ENCODE data around the gene NADK. TPM values are rescaled to one million over a fixed set of nuclear protein-coding genes. Genes with fewer than 3 reads are reported as not detected.
"Not testable (repeated sequence)": the region's sequence is repeated elsewhere in the genome, so short reads cannot be mapped to it uniquely, and the experiment has no call there.

NADK gene
- total and polyA plus RNA-seq, 7 donors = 14.5 to 37.7 (median 24.7) TPM

GRCh38 chr1:1727131-1727651 lies 51.1 kb downstream of the NADK start:
- H3K9me3 ChIP-seq; H3K4me1 ChIP-seq; intact Hi-C loops (cut with DNase I); H3K4me3 ChIP-seq; H3K27me3 ChIP-seq (ENCODE audit: insufficient read depth in 3 of 3, low read length in 2 of 3); DNase-seq: not testable (repeated sequence)
- peak in 2 of 4 donors; percentile 55 to 59 for ATAC-seq
- WGBS, 3 donors = 24 to 44% (median 44%) methylated on average over 6 to 11 of the region's 12 CpGs
- Histone ChIP-seq H3K36me3 (ENCODE audit: insufficient read depth in 1 of 2, low read depth in 1 of 2) (peaks cover 0 to 19% of the 10 kb centered on the region in 2 donors), H3K27ac (peak overlapping the region; percentile 76)

- ATAC-seq; H3K27me3 ChIP-seq (ENCODE audit: insufficient read depth in 3 of 3, low read length in 2 of 3); intact Hi-C loops (cut with DNase I); DNase-seq; H3K4me3 ChIP-seq; H3K9me3 ChIP-seq: not testable (repeated sequence)
- WGBS, 3 donors = 94 to 97% (median 94%) methylated on average over 15 to 17 of the region's 17 CpGs
- peak overlapping the region; percentile 76 for H3K27ac ChIP-seq
- peaks cover 0 to 18% of the 10 kb centered on the region in 2 donors for H3K36me3 ChIP-seq (ENCODE audit: insufficient read depth in 1 of 2, low read depth in 1 of 2)
- peaks cover 12% of the 10 kb centered on the region for H3K4me1 ChIP-seq
Measured at GRCh38 chr1:1726088-1726487, 52.2 kb downstream of the NADK start.

- ATAC-seq (peak; percentile 90 to 94 (median 92)), DNase-seq (peak; percentile 99 to 100)
- Histone ChIP-seq H3K36me3 (ENCODE audit: insufficient read depth in 1 of 2, low read depth in 1 of 2) (peaks cover 0 to 26% of the 10 kb centered on the region in 2 donors), H3K4me1 (peaks cover 12% of the 10 kb centered on the region), H3K27ac (peak within 1 kb of the TSS; percentile 93), H3K4me3 (peak within 1 kb of the TSS; percentile 75)
- 0 to 1% (median 1%) methylated on average over 12 to 59 of the region's 78 CpGs for WGBS, 3 donors
- H3K27me3 ChIP-seq (ENCODE audit: insufficient read depth in 3 of 3, low read length in 2 of 3); H3K9me3 ChIP-seq; intact Hi-C loops (cut with DNase I): not testable (repeated sequence)
- TF ChIP-seq CTCF (IDR thresholded peaks at IDR 0.05) = peak; percentile 36
Measured at GRCh38 chr1:1724035-1724864, 54.0 kb downstream of the NADK start, which contains the start of gene CDK11A. Gene CDK11A (minus strand): TSS chr1:1724357. CDS start chr1:1722818, 1,539 bp downstream.

- intact Hi-C loops (cut with DNase I) = no loop called here
- H3K4me1 ChIP-seq = peaks cover 2% of the 10 kb centered on the region
- no peaks in the 10 kb centered on the region for H3K27me3 ChIP-seq (ENCODE audit: insufficient read depth in 3 of 3, low read length in 2 of 3)
- no peak overlapping the region for H3K4me3 ChIP-seq
- no peak for DNase-seq
- no peak overlapping the region for H3K27ac ChIP-seq
- WGBS, 3 donors = 81 to 95% (median 84%) methylated on average over 6 to 7 of the region's 7 CpGs
- TF ChIP-seq CTCF (IDR thresholded peaks at IDR 0.05) = no peak
- H3K36me3 ChIP-seq (ENCODE audit: insufficient read depth in 1 of 2, low read depth in 1 of 2) = peaks cover 3 to 45% of the 10 kb centered on the region in 2 donors
- ATAC-seq = no peak
- H3K9me3 ChIP-seq = no peaks in the 10 kb centered on the region
Measured at GRCh38 chr1:1721201-1721600, 57.1 kb downstream of the NADK start.

- H3K9me3 ChIP-seq; H3K4me1 ChIP-seq; DNase-seq; H3K27ac ChIP-seq; intact Hi-C loops (cut with DNase I); H3K4me3 ChIP-seq; ATAC-seq; H3K27me3 ChIP-seq (ENCODE audit: insufficient read depth in 3 of 3, low read length in 2 of 3): not testable (repeated sequence)
- peaks cover 3 to 35% of the 10 kb centered on the region in 2 donors for H3K36me3 ChIP-seq (ENCODE audit: insufficient read depth in 1 of 2, low read depth in 1 of 2)
- WGBS, 3 donors = 85 to 90% (median 88%) methylated on average over 9 to 15 of the region's 18 CpGs
Measured at GRCh38 chr1:1715109-1715883, 63.0 kb downstream of the NADK start.

GRCh38 chr1:1707897-1708296 lies 70.4 kb downstream of the NADK start:
- H3K9me3 ChIP-seq; intact Hi-C loops (cut with DNase I); H3K27ac ChIP-seq; H3K4me1 ChIP-seq; DNase-seq; H3K27me3 ChIP-seq (ENCODE audit: insufficient read depth in 3 of 3, low read length in 2 of 3); H3K4me3 ChIP-seq; ATAC-seq: not testable (repeated sequence)
- 94 to 100% methylated on average over 2 to 16 of the region's 20 CpGs; no CpG with 5 or more reads in 1 of the 3 donors for WGBS, 3 donors
- peaks cover 0 to 25% of the 10 kb centered on the region in 2 donors for H3K36me3 ChIP-seq (ENCODE audit: insufficient read depth in 1 of 2, low read depth in 1 of 2)

GRCh38 chr1:1707241-1707640 lies 71.0 kb downstream of the NADK start:
- H3K4me3 ChIP-seq; H3K9me3 ChIP-seq; H3K27ac ChIP-seq; H3K4me1 ChIP-seq; H3K27me3 ChIP-seq (ENCODE audit: insufficient read depth in 3 of 3, low read length in 2 of 3); intact Hi-C loops (cut with DNase I); ATAC-seq: not testable (repeated sequence)
- peak in 1 of 2 donors; percentile 6 for DNase-seq
- 96% methylated on average over 18 of the region's 23 CpGs; no CpG with 5 or more reads in 2 of the 3 donors for WGBS, 3 donors
- H3K36me3 ChIP-seq (ENCODE audit: insufficient read depth in 1 of 2, low read depth in 1 of 2) = peaks cover 0 to 25% of the 10 kb centered on the region in 2 donors

- ATAC-seq; H3K4me1 ChIP-seq; H3K27me3 ChIP-seq (ENCODE audit: insufficient read depth in 3 of 3, low read length in 2 of 3); H3K27ac ChIP-seq; intact Hi-C loops (cut with DNase I); H3K4me3 ChIP-seq; H3K9me3 ChIP-seq: not testable (repeated sequence)
- WGBS, 3 donors = 69 to 96% (median 92%) methylated on average over 4 to 5 of the region's 10 CpGs
- peaks cover 0 to 25% of the 10 kb centered on the region in 2 donors for H3K36me3 ChIP-seq (ENCODE audit: insufficient read depth in 1 of 2, low read depth in 1 of 2)
- peak in 1 of 2 donors; percentile 6 for DNase-seq
Measured at GRCh38 chr1:1705623-1706022, 72.6 kb downstream of the NADK start.
